B cell (primary cell): ENCODE measurements around the gene PARVG. TPM values are rescaled to one million over a fixed set of nuclear protein-coding genes. Genes with fewer than 3 reads are reported as not detected.

Experiments
- ATAC-seq: fragments of 200-7000 bp; cut with Tn5 transposase; one replicate; pipeline ENCODE4 v1.10.0; 2021; ENCODE audit warnings: low read depth, mild to moderate bottlenecking, moderate number of reproducible peaks, moderate library complexity
- CTCF ChIA-PET: fragments of 350-600 bp; sonication (Branson Sonifier 250); formaldehyde crosslinking; loops from one replicate; lab custom pipeline; 2021; ENCODE audit warnings: antibody characterized with exemption, inconsistent platforms; lab: Charles Lee
- POLR2A ChIA-PET: fragments of 350-600 bp; sonication (Branson Sonifier 250); formaldehyde crosslinking; loops from one replicate; lab custom pipeline; 2021; ENCODE audit warnings: antibody characterized with exemption; lab: Charles Lee
- DNase-seq: peaks from one replicate; pipeline ENCODE4 v3.0.0; 2013
- H2AFZ ChIP-seq: 2 replicates; pipeline ENCODE4 v1.6.1; 2012; ENCODE audit warnings: mild to moderate bottlenecking, low read depth, low read length; ENCODE audit not compliant: insufficient read depth, poor library complexity, severe bottlenecking
- H3K27ac ChIP-seq, 2 donors: 1 replicate in 1 of 2; 2 replicates in 1 of 2; pipeline ENCODE4 v1.5.1; 2012 to 2013; ENCODE audit warnings: low read length in 2 of 2, mild to moderate bottlenecking in 2 of 2, moderate library complexity in 1 of 2
- H3K27me3 ChIP-seq, 4 experiments: fragments of 200-600 bp in 1 of 4; sonication (generic) in 1 of 4; replicated peaks in 1 of 4; 1 replicate in 2 of 4; 2 replicates in 2 of 4; pipeline versions ENCODE4 v1.6.1 to v1.7.0; 2013 to 2016; ENCODE audit warnings: low read length in 3 of 4, mild to moderate bottlenecking in 2 of 4, mixed read lengths in 1 of 4, moderate library complexity in 1 of 4; ENCODE audit not compliant: insufficient read depth in 4 of 4, control insufficient read depth in 3 of 4; ENCODE audit errors: control extremely low read depth in 1 of 4
- H3K36me3 ChIP-seq, 2 experiments: replicated peaks in 1 of 2; 1 replicate in 1 of 2; 2 replicates in 1 of 2; pipeline versions ENCODE4 v1.6.1 to v1.7.1; 2013; ENCODE audit warnings: low read length in 1 of 2; ENCODE audit not compliant: insufficient read depth in 2 of 2, control insufficient read depth in 1 of 2; ENCODE audit errors: control extremely low read depth in 1 of 2, extremely low read depth in 1 of 2
- H3K4me1 ChIP-seq, 2 donors: fragments of 200-600 bp in 1 of 2; sonication (generic) in 1 of 2; 1 replicate in 1 of 2; 2 replicates in 1 of 2; pipeline versions ENCODE4 v1.5.1 to v1.6.1; 2013 to 2017; ENCODE audit warnings: low read length in 2 of 2; ENCODE audit not compliant: control insufficient read depth in 2 of 2, insufficient read depth in 2 of 2
- H3K4me2 ChIP-seq: replicated peaks from 2 replicates; pipeline ENCODE3; 2012; ENCODE audit warnings: mild to moderate bottlenecking, low read depth, low read length; ENCODE audit not compliant: poor library complexity, severe bottlenecking
- H3K4me3 ChIP-seq, 5 experiments: fragments of 200-600 bp in 1 of 5; sonication (generic) in 1 of 5; 1 replicate in 3 of 5; 2 replicates in 2 of 5; pipeline versions ENCODE4 v1.5.1 to v1.7.0; 2011 to 2016; ENCODE audit warnings: low read length in 4 of 5, mild to moderate bottlenecking in 4 of 5, low read depth in 2 of 5, control low read depth in 1 of 5, moderate library complexity in 1 of 5; ENCODE audit not compliant: insufficient read depth in 1 of 5; ENCODE audit errors: control extremely low read depth in 1 of 5, extremely low read depth in 1 of 5
- H3K79me2 ChIP-seq: fragments of 200-600 bp; sonication (generic); one replicate; pipeline ENCODE4 v1.6.0; 2016; ENCODE audit warnings: low read length; ENCODE audit not compliant: control insufficient read depth, insufficient read depth
- H3K9ac ChIP-seq: fragments of 200-600 bp; sonication (generic); 2 replicates; pipeline ENCODE4 v1.6.1; 2017; ENCODE audit warnings: mild to moderate bottlenecking, low read length, moderate library complexity
- H3K9me3 ChIP-seq, 3 donors: one replicate each; pipeline versions ENCODE4 v1.6.1 to v1.7.1; 2013; ENCODE audit warnings: low read length in 2 of 3; ENCODE audit not compliant: control insufficient read depth in 2 of 3, insufficient read depth in 1 of 3; ENCODE audit errors: control extremely low read depth in 1 of 3
- H4K20me1 ChIP-seq: 2 replicates; pipeline ENCODE4 v1.6.0; 2012; ENCODE audit warnings: mild to moderate bottlenecking, low read length; ENCODE audit not compliant: insufficient read depth, control insufficient read depth, poor library complexity, severe bottlenecking
- H3K27ac Mint-ChIP-seq: one replicate; pipeline ENCODE4 v1.8.0; 2021; ENCODE audit warnings: mixed read lengths
- H3K27me3 Mint-ChIP-seq: one replicate; pipeline ENCODE4 v1.8.0; 2021; ENCODE audit warnings: mixed read lengths
- H3K4me1 Mint-ChIP-seq: one replicate; pipeline ENCODE4 v1.8.0; 2021; ENCODE audit warnings: mixed read lengths
- H3K4me3 Mint-ChIP-seq: one replicate; pipeline ENCODE4 v1.8.0; 2021; ENCODE audit warnings: mixed read lengths
- H3K9me3 Mint-ChIP-seq: one replicate; pipeline ENCODE4 v1.8.0; 2022; ENCODE audit warnings: mixed read lengths; ENCODE audit not compliant: insufficient read depth
- CTCF ChIP-seq: fragments of 200-600 bp; IDR thresholded peaks from one replicate; pipeline ENCODE4 v1.8.0; 2022; ENCODE audit warnings: antibody characterized with exemption, mild to moderate bottlenecking
- EZH2 ChIP-seq: IDR thresholded peaks from 2 replicates; pipeline ENCODE4 v1.6.1; 2012; ENCODE audit warnings: borderline replicate concordance, low read depth, mild to moderate bottlenecking, moderate library complexity, low read length; ENCODE audit not compliant: insufficient read depth, poor library complexity, severe bottlenecking
- WGBS: methylation state at CpG from one replicate; pipeline ENCODE4 v1.1.5; 2013; ENCODE audit warnings: missing lambda C conversion rate; ENCODE audit not compliant: insufficient coverage; 5-methylcytosine and 5-hydroxymethylcytosine counted together
- intact Hi-C: fragments of 100-400 bp; cut with micrococcal nuclease; formaldehyde crosslinking; loops from one replicate; pipeline ENCODE4 v1.10.0; 2022
- polyA plus RNA-seq: library from polyadenylated mRNA; depleted of rRNA; stranded (reverse); fragments of >200 nt; gene quantifications from 2 replicates; pipeline ENCODE4 v1.2.3, GENCODE V29; 2012
- total RNA-seq, 2 donors: library from RNA; stranded (reverse); fragments of 120-200 nt in 1 of 2; gene quantifications; 1 replicate in 1 of 2; 2 replicates in 1 of 2; pipeline versions ENCODE4 v1.2.3 to v1.2.4, GENCODE V29; 2013 to 2022

Gene PARVG
- total and polyA plus RNA-seq, 2 donors (not counting 1 experiment from before 2014, with no cell fraction given): 247 to 698 TPM

- no peaks in the 10 kb centered on the region for H3K9me3 ChIP-seq
- POLR2A ChIA-PET: no interaction called here
- CTCF ChIA-PET: interaction anchor here (1.4 kb wide), 1 partner anchor 78 kb away, joined by 3 read pairs; no protein-coding TSS in a partner anchor
These were observed 17.2 kb upstream of the PARVG start for GRCh38 chr22:44163536-44163935.

DNA sequence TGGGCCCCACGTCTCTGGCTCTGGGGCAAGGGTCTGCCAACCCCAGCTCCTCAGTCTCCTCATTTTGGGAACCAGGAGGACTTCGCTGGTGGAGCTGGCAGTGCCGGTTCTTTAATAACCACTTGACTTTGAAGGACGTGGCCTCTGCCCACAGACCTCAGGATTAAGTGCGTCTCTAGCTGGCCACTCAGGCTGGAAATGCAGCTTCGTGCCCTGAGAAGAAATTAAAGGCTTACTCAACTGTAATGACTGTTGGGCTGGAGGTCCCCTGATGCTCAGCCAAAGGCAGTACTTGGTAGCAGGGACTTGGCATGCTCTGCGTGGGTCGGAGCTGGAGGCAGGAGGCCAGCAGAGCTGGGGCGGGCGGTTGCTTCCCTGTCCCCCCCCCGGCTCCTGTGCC lies 16.7 kb upstream of the PARVG start:
- WGBS: 87% methylated on average over 10 of the region's 11 CpGs
- POLR2A ChIA-PET: no interaction called here
- Histone ChIP-seq H3K9ac (no peak overlapping the region), H3K27me3 (no peaks in the 10 kb centered on the region), H3K4me1 (no peaks in the 10 kb centered on the region), H2AFZ (no peak overlapping the region), H3K36me3 (peaks cover 0 to 33% of the 10 kb centered on the region in 2 experiments), H3K4me2 (no peak overlapping the region), H4K20me1 (no peaks in the 10 kb centered on the region), H3K4me3 (no peak overlapping the region), H3K79me2 (no peaks in the 10 kb centered on the region), H3K9me3 (no peaks in the 10 kb centered on the region), H3K27ac (no peak overlapping the region)
- ATAC-seq: no peak
- Mint-ChIP-seq H3K27me3 (no peaks in the 10 kb centered on the region), H3K4me1 (no peaks in the 10 kb centered on the region), H3K27ac (no peak overlapping the region), H3K9me3 (no peaks in the 10 kb centered on the region), H3K4me3 (no peak overlapping the region)
- DNase-seq: no peak
- intact Hi-C loops: no loop called here
- no peak for TF ChIP-seq CTCF
- no peak for TF ChIP-seq EZH2
- CTCF ChIA-PET: interaction anchor here (1.4 kb wide), 1 partner anchor 78 kb away, joined by 3 read pairs; no protein-coding TSS in a partner anchor

More at GRCh38 chr22:44163536-44163935, 17.2 kb upstream of the PARVG start:
- Mint-ChIP-seq H3K27me3 (no peaks in the 10 kb centered on the region), H3K9me3 (no peaks in the 10 kb centered on the region), H3K4me3 (no peak overlapping the region), H3K27ac (no peak overlapping the region), H3K4me1 (no peaks in the 10 kb centered on the region)
- H4K20me1 ChIP-seq: no peaks in the 10 kb centered on the region
- no peak overlapping the region for H3K27ac ChIP-seq
- WGBS: 93% methylated on average over 18 of the region's 18 CpGs
- no peak overlapping the region for H3K4me3 ChIP-seq
- no peak overlapping the region for H3K4me2 ChIP-seq
- intact Hi-C loops: no loop called here
- H3K79me2 ChIP-seq: no peaks in the 10 kb centered on the region
- H3K27me3 ChIP-seq: no peaks in the 10 kb centered on the region
- H3K36me3 ChIP-seq: peaks cover 0 to 37% of the 10 kb centered on the region in 2 experiments
- H3K9ac ChIP-seq: no peak overlapping the region
- H3K4me1 ChIP-seq: no peaks in the 10 kb centered on the region
- H2AFZ ChIP-seq: no peak overlapping the region
- DNase-seq (no peak), ATAC-seq (no peak)
- TF ChIP-seq EZH2: no peak
- no peak for TF ChIP-seq CTCF
